ENCODE measurements around the gene FOXD4L5.
"Not testable (repeated sequence)": the region's sequence is repeated elsewhere in the genome, so short reads cannot be mapped to it uniquely, and the experiment has no call there.

DNA sequence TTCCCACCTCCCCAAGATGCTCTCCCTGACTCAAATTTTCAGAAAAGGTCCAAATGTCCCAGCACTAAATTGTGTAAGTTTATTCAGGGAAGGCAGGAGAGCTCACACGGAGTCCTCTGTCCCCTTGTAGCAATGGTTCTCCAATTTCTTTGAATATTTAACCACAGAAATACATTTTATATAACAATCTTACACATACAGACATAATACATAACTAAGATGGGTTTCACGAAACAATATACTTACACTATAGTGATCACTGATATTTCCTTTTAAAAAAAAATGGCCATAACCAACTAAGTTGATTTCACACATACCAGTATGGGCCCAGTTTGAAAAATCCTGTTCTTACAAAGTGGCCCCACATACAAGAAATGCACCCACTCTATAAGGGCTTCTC, at the start of gene FOXD4L5:
- TF ChIP-seq, protein P1, sequence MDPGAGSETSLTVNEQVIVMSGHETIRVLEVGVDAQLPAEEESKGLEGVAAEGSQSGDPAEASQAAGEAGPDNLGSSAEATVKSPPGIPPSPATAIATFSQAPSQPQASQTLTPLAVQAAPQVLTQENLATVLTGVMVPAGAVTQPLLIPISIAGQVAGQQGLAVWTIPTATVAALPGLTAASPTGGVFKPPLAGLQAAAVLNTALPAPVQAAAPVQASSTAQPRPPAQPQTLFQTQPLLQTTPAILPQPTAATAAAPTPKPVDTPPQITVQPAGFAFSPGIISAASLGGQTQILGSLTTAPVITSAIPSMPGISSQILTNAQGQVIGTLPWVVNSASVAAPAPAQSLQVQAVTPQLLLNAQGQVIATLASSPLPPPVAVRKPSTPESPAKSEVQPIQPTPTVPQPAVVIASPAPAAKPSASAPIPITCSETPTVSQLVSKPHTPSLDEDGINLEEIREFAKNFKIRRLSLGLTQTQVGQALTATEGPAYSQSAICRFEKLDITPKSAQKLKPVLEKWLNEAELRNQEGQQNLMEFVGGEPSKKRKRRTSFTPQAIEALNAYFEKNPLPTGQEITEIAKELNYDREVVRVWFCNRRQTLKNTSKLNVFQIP (CRISPR knock-in tag; IDR thresholded peaks at IDR 0.05; ENCODE audit: borderline replicate concordance, low read depth) = not testable (repeated sequence)
- TF ChIP-seq, protein P2, sequence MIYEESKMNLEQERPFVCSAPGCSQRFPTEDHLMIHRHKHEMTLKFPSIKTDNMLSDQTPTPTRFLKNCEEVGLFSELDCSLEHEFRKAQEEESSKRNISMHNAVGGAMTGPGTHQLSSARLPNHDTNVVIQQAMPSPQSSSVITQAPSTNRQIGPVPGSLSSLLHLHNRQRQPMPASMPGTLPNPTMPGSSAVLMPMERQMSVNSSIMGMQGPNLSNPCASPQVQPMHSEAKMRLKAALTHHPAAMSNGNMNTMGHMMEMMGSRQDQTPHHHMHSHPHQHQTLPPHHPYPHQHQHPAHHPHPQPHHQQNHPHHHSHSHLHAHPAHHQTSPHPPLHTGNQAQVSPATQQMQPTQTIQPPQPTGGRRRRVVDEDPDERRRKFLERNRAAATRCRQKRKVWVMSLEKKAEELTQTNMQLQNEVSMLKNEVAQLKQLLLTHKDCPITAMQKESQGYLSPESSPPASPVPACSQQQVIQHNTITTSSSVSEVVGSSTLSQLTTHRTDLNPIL (CRISPR knock-in tag; IDR thresholded peaks at IDR 0.05; ENCODE audit: low read depth) = not testable (repeated sequence)
- TF ChIP-seq, protein P3, sequence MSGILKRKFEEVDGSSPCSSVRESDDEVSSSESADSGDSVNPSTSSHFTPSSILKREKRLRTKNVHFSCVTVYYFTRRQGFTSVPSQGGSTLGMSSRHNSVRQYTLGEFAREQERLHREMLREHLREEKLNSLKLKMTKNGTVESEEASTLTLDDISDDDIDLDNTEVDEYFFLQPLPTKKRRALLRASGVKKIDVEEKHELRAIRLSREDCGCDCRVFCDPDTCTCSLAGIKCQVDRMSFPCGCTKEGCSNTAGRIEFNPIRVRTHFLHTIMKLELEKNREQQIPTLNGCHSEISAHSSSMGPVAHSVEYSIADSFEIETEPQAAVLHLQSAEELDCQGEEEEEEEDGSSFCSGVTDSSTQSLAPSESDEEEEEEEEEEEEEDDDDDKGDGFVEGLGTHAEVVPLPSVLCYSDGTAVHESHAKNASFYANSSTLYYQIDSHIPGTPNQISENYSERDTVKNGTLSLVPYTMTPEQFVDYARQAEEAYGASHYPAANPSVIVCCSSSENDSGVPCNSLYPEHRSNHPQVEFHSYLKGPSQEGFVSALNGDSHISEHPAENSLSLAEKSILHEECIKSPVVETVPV (CRISPR knock-in tag; IDR thresholded peaks at IDR 0.05) = not testable (repeated sequence)
- not testable (repeated sequence) for TF ChIP-seq RARB (CRISPR knock-in tag; IDR thresholded peaks at IDR 0.05); ISL1 (CRISPR knock-in tag; IDR thresholded peaks at IDR 0.05); GLIS3 (CRISPR knock-in tag; IDR thresholded peaks at IDR 0.05); BACH2 (CRISPR knock-in tag; IDR thresholded peaks at IDR 0.05; ENCODE audit: borderline replicate concordance); SNAI2 (CRISPR knock-in tag; IDR thresholded peaks at IDR 0.05); ZNF8 (CRISPR knock-in tag; IDR thresholded peaks at IDR 0.05)
- TF ChIP-seq, protein P4, sequence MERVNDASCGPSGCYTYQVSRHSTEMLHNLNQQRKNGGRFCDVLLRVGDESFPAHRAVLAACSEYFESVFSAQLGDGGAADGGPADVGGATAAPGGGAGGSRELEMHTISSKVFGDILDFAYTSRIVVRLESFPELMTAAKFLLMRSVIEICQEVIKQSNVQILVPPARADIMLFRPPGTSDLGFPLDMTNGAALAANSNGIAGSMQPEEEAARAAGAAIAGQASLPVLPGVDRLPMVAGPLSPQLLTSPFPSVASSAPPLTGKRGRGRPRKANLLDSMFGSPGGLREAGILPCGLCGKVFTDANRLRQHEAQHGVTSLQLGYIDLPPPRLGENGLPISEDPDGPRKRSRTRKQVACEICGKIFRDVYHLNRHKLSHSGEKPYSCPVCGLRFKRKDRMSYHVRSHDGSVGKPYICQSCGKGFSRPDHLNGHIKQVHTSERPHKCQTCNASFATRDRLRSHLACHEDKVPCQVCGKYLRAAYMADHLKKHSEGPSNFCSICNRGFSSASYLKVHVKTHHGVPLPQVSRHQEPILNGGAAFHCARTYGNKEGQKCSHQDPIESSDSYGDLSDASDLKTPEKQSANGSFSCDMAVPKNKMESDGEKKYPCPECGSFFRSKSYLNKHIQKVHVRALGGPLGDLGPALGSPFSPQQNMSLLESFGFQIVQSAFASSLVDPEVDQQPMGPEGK (CRISPR knock-in tag; IDR thresholded peaks at IDR 0.05; ENCODE audit: borderline replicate concordance) = not testable (repeated sequence)
